ENCODE data around the gene ARL17A.
"Not testable (repeated sequence)": the region's sequence is repeated elsewhere in the genome, so short reads cannot be mapped to it uniquely, and the experiment has no call there.

GRCh38 chr17:46534716-46535115 is 44.8 kb downstream of the ARL17A start:
- TF ChIP-seq CTCF (IDR thresholded peaks at IDR 0.05; ENCODE audit: borderline replicate concordance, extremely low read depth, low read length, poor library complexity, severe bottlenecking); EZH2 (IDR thresholded peaks at IDR 0.05; ENCODE audit: borderline replicate concordance, low read depth, low read length, severe bottlenecking): not testable (repeated sequence)

Measured in DND-41 (cell line).